H9 (cell line): Measurements from ENCODE around the gene RBM14. TPM values are rescaled to one million over a fixed set of nuclear protein-coding genes. Genes with fewer than 3 reads are reported as not detected.

Experiments used
- DNase-seq: peaks from one replicate; pipeline ENCODE4 v3.0.0-alpha.2; 2017
- H2AFZ ChIP-seq: one replicate; pipeline ENCODE4 v1.6.1; 2013; ENCODE audit warnings: mild to moderate bottlenecking, low read length, control low read depth, moderate library complexity
- H2AK5ac ChIP-seq: 2 replicates; pipeline ENCODE4 v1.6.1; 2013; ENCODE audit warnings: low read length, control low read depth, mixed read lengths; ENCODE audit not compliant: insufficient read length
- H2BK120ac ChIP-seq: one replicate; pipeline ENCODE4 v1.6.1; 2013; ENCODE audit warnings: low read depth, mild to moderate bottlenecking, low read length, control low read depth, inconsistent platforms; ENCODE audit not compliant: poor library complexity, severe bottlenecking
- H2BK12ac ChIP-seq: 2 replicates; pipeline ENCODE4 v1.6.1; 2013; ENCODE audit warnings: low read length, control low read depth, mixed read lengths, low read depth; ENCODE audit not compliant: insufficient read length
- H2BK15ac ChIP-seq: 2 replicates; pipeline ENCODE4 v1.6.1; 2013; ENCODE audit warnings: low read depth, low read length, control low read depth
- H2BK20ac ChIP-seq: one replicate; pipeline ENCODE4 v1.6.1; 2013; ENCODE audit warnings: low read depth, mild to moderate bottlenecking, low read length, control low read depth, inconsistent platforms; ENCODE audit not compliant: poor library complexity, severe bottlenecking
- H2BK5ac ChIP-seq: 2 replicates; pipeline ENCODE4 v1.6.1; 2013; ENCODE audit warnings: low read length, control low read depth, mixed read lengths; ENCODE audit not compliant: insufficient read length
- H3K14ac ChIP-seq: 2 replicates; pipeline ENCODE4 v1.6.1; 2013; ENCODE audit warnings: low read length, control low read depth; ENCODE audit not compliant: insufficient read depth
- H3K18ac ChIP-seq: 2 replicates; pipeline ENCODE4 v1.6.1; 2013; ENCODE audit warnings: low read depth, mild to moderate bottlenecking, mixed read lengths, low read length, control low read depth; ENCODE audit not compliant: insufficient read length
- H3K23ac ChIP-seq: 2 replicates; pipeline ENCODE4 v1.6.1; 2013; ENCODE audit warnings: low read length, control low read depth, mixed read lengths, low read depth; ENCODE audit not compliant: insufficient read length
- H3K23me2 ChIP-seq: 2 replicates; pipeline ENCODE4 v1.6.1; 2013; ENCODE audit warnings: low read depth, mild to moderate bottlenecking, mixed read lengths, low read length, control low read depth; ENCODE audit not compliant: insufficient read length, poor library complexity, severe bottlenecking
- H3K27ac ChIP-seq: 2 replicates; pipeline ENCODE4 v1.5.1; 2013; ENCODE audit warnings: low read length, control low read depth, mixed read lengths, low read depth; ENCODE audit not compliant: insufficient read length
- H3K27me3 ChIP-seq: 2 replicates; pipeline ENCODE4 v1.6.1; 2013; ENCODE audit warnings: low read length, control low read depth, inconsistent platforms; ENCODE audit not compliant: insufficient read depth
- H3K4ac ChIP-seq: 2 replicates; pipeline ENCODE4 v1.6.1; 2013; ENCODE audit warnings: low read depth, mild to moderate bottlenecking, control low read depth, inconsistent platforms, low read length, moderate library complexity
- H3K4me1 ChIP-seq: 2 replicates; pipeline ENCODE4 v1.6.1; 2013; ENCODE audit warnings: low read length, control low read depth, inconsistent platforms; ENCODE audit not compliant: insufficient read depth
- H3K4me2 ChIP-seq: 2 replicates; pipeline ENCODE4 v1.6.1; 2013; ENCODE audit warnings: low read length, control low read depth, mixed read lengths; ENCODE audit not compliant: insufficient read length, insufficient read depth
- H3K56ac ChIP-seq: 2 replicates; pipeline ENCODE4 v1.6.1; 2013; ENCODE audit warnings: low read depth, mild to moderate bottlenecking, mixed read lengths, low read length, control low read depth; ENCODE audit not compliant: insufficient read length
- H3K79me1 ChIP-seq: 2 replicates; pipeline ENCODE4 v1.6.1; 2013; ENCODE audit warnings: low read depth, mild to moderate bottlenecking, moderate library complexity, low read length, control low read depth, inconsistent platforms; ENCODE audit not compliant: insufficient read depth, poor library complexity, severe bottlenecking
- H3K79me2 ChIP-seq: 2 replicates; pipeline ENCODE4 v1.6.1; 2013; ENCODE audit warnings: low read length, control low read depth, inconsistent platforms; ENCODE audit not compliant: insufficient read depth
- H3K9ac ChIP-seq: 2 replicates; pipeline ENCODE4 v1.6.1; 2013; ENCODE audit warnings: low read length, control low read depth, mixed read lengths; ENCODE audit not compliant: insufficient read length; ENCODE audit errors: extremely low read depth
- H3K9me3 ChIP-seq: one replicate; pipeline ENCODE4 v1.6.1; 2013; ENCODE audit warnings: low read depth, low read length, inconsistent platforms; ENCODE audit not compliant: control insufficient read depth
- H3T11ph ChIP-seq: one replicate; pipeline ENCODE4 v1.6.1; 2013; ENCODE audit warnings: mild to moderate bottlenecking, low read length, control low read depth, inconsistent platforms
- H4K20me1 ChIP-seq: one replicate; pipeline ENCODE4 v1.6.1; 2013; ENCODE audit not compliant: control insufficient read depth, insufficient read length, insufficient read depth
- H4K5ac ChIP-seq: 2 replicates; pipeline ENCODE4 v1.6.1; 2013; ENCODE audit warnings: low read depth, mild to moderate bottlenecking, mixed read lengths, low read length, control low read depth; ENCODE audit not compliant: insufficient read length
- H4K8ac ChIP-seq: replicated peaks from 2 replicates; pipeline ENCODE4 v1.6.1; 2013; ENCODE audit warnings: low read length, control low read depth, mixed read lengths, low read depth; ENCODE audit not compliant: insufficient read length
- H4K91ac ChIP-seq: 2 replicates; pipeline ENCODE4 v1.6.1; 2013; ENCODE audit warnings: low read depth, mild to moderate bottlenecking, moderate library complexity, mixed read lengths, low read length, control low read depth; ENCODE audit not compliant: insufficient read length
- H3K27ac Mint-ChIP-seq, 3 experiments: 2 replicates in 2 of 3; 3 replicates in 1 of 3; pipeline ENCODE4 v1.8.0; 2020 to 2021; ENCODE audit warnings: mixed read lengths in 3 of 3, mild to moderate bottlenecking in 1 of 3, moderate library complexity in 1 of 3
- H3K27me3 Mint-ChIP-seq: 2 replicates; pipeline ENCODE4 v1.8.0; 2021; ENCODE audit warnings: low read depth, mild to moderate bottlenecking, moderate library complexity, mixed read lengths
- H3K36me3 Mint-ChIP-seq, 3 experiments: 2 replicates in 2 of 3; 3 replicates in 1 of 3; pipeline ENCODE4 v1.8.0; 2020 to 2021; ENCODE audit warnings: low read depth in 3 of 3, mixed read lengths in 3 of 3; ENCODE audit not compliant: insufficient read depth in 1 of 3
- H3K4me1 Mint-ChIP-seq, 2 experiments: 2 replicates each; pipeline ENCODE4 v1.8.0; 2020; ENCODE audit warnings: mixed read lengths in 2 of 2
- H3K4me3 Mint-ChIP-seq, 2 experiments: 2 replicates in 1 of 2; 3 replicates in 1 of 2; pipeline ENCODE4 v1.8.0; 2020 to 2021; ENCODE audit warnings: mild to moderate bottlenecking in 2 of 2, mixed read lengths in 2 of 2, moderate library complexity in 1 of 2
- H3K9me3 Mint-ChIP-seq, 2 experiments: 2 replicates in 1 of 2; 3 replicates in 1 of 2; pipeline ENCODE4 v1.8.0; 2020; ENCODE audit warnings: mild to moderate bottlenecking in 2 of 2, mixed read lengths in 2 of 2, moderate library complexity in 1 of 2
- WGBS: extraction: QIAGEN DNeasy Blood & Tissue Kit; methylation state at CpG from one replicate; pipeline ENCODE4 v1.1.7; 2013; ENCODE audit warnings: missing lambda C conversion rate, low lambda C conversion rate, mixed read lengths; ENCODE audit not compliant: insufficient read length; ENCODE audit errors: extremely low coverage; 5-methylcytosine and 5-hydroxymethylcytosine counted together
- total RNA-seq: library from RNA; stranded (reverse); gene quantifications from 2 replicates; pipeline ENCODE4 v1.2.1, GENCODE V29; 2021
- TF ChIP-seq, protein P1 (sequence below): fragments of 200-600 bp; sonication (generic); conservative IDR thresholded peaks from 3 replicates; pipeline ENCODE4 v1.8.0; 2021; ENCODE audit warnings: antibody characterized with exemption, mild to moderate bottlenecking

RBM14 gene
- total RNA-seq, 1 experiment from 2014 or later: 171 TPM

DNA sequence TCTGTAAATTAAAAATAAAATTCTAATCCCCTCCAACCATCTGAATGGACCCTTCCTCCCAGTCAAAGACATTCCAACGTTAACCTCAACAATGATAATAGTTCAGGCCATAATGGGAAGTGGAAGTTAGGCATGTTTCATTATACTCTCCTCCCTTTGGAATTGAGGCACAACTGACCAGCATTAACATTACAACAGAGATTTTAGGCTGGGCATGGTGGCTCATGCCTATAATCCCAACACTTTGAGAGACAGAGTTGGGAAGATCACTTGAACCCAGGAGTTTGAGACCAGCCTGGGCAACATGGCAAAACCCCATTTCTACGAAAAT is 45.6 kb upstream of the RBM14 start:
- Histone ChIP-seq H3K23me2 (no peaks in the 10 kb centered on the region), H3K27me3 (no peaks in the 10 kb centered on the region), H3K14ac (no peak overlapping the region), H3K9me3 (no peaks in the 10 kb centered on the region), H3K23ac (no peak overlapping the region), H4K20me1 (no peaks in the 10 kb centered on the region), H2BK15ac (no peak overlapping the region), H3T11ph (no peak overlapping the region), H2AFZ (no peak overlapping the region), H2BK120ac (no peak overlapping the region), H3K56ac (no peak overlapping the region), H3K4me2 (no peak overlapping the region), H3K9ac (no peak overlapping the region), H2BK12ac (no peak overlapping the region), H2BK20ac (no peak overlapping the region), H4K8ac (no peak overlapping the region), H4K5ac (no peak overlapping the region), H3K4me1 (peaks cover 11% of the 10 kb centered on the region), H3K79me1 (no peaks in the 10 kb centered on the region), H2BK5ac (no peak overlapping the region), H3K18ac (peak overlapping the region; percentile 37), H4K91ac (no peak overlapping the region), H3K27ac (no peak overlapping the region), H3K79me2 (no peaks in the 10 kb centered on the region), H3K4ac (no peak overlapping the region), H2AK5ac (no peak overlapping the region)
- no CpG with 5 or more reads among the region's 2 CpGs for WGBS
- no peak for DNase-seq
- TF ChIP-seq, protein P1, sequence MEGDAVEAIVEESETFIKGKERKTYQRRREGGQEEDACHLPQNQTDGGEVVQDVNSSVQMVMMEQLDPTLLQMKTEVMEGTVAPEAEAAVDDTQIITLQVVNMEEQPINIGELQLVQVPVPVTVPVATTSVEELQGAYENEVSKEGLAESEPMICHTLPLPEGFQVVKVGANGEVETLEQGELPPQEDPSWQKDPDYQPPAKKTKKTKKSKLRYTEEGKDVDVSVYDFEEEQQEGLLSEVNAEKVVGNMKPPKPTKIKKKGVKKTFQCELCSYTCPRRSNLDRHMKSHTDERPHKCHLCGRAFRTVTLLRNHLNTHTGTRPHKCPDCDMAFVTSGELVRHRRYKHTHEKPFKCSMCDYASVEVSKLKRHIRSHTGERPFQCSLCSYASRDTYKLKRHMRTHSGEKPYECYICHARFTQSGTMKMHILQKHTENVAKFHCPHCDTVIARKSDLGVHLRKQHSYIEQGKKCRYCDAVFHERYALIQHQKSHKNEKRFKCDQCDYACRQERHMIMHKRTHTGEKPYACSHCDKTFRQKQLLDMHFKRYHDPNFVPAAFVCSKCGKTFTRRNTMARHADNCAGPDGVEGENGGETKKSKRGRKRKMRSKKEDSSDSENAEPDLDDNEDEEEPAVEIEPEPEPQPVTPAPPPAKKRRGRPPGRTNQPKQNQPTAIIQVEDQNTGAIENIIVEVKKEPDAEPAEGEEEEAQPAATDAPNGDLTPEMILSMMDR: no peak
- peaks cover 31 to 38% of the 10 kb centered on the region in 2 experiments for H3K9me3 Mint-ChIP-seq
- H3K4me1 Mint-ChIP-seq: peaks cover 35 to 46% of the 10 kb centered on the region in 2 experiments
- peaks cover 11% of the 10 kb centered on the region for H3K27me3 Mint-ChIP-seq
- H3K4me3 Mint-ChIP-seq: no peak overlapping the region
- peaks cover 22 to 29% (median 24%) of the 10 kb centered on the region in 3 experiments for H3K36me3 Mint-ChIP-seq
- H3K27ac Mint-ChIP-seq: peak overlapping the region; percentile 96 to 100 (median 98)
